ENCODE results near the gene TOM1L2. TPM values are rescaled to one million over a fixed set of nuclear protein-coding genes. Genes with fewer than 3 reads are reported as not detected.

TOM1L2 gene
- total RNA-seq, 1 experiment from 2014 or later = 24.1 TPM

GRCh38 chr17:17907469-17907868, 64.7 kb downstream of the TOM1L2 start:
- no peaks in the 10 kb centered on the region for H3K27me3 ChIP-seq (ENCODE audit: insufficient read depth, low read length)
- H3K4me3 ChIP-seq (replicated peaks in 1 of 2; ENCODE audit: low read depth in 1 of 2, low read length in 2 of 2) = no peak overlapping the region
- intact Hi-C loops (cut with micrococcal nuclease) = no loop called here
- H4K20me1 ChIP-seq (ENCODE audit: insufficient read depth) = no peaks in the 10 kb centered on the region
- no peaks in the 10 kb centered on the region for H3K79me2 ChIP-seq (ENCODE audit: insufficient read depth, low read length)
- no peak for DNase-seq (ENCODE audit: low read depth, low spot score)
- no peak overlapping the region for H3K27ac ChIP-seq (ENCODE audit: low read depth, low read length)
- no peak for ATAC-seq
- BruUV-seq (replicated peaks) = no TSS peak
- no peaks in the 10 kb centered on the region for H3K9me2 ChIP-seq (ENCODE audit: insufficient read depth)
- H3K4me1 ChIP-seq (ENCODE audit: control insufficient read depth in 1 of 2, insufficient read depth in 2 of 2, low read length in 2 of 2) = peaks cover 11 to 16% of the 10 kb centered on the region in 2 experiments; a peak in 3 of 4 replicates
- no peak overlapping the region for H3K4me2 ChIP-seq (ENCODE audit: low read length)
- H3K9me3 ChIP-seq (ENCODE audit: control insufficient read depth in 1 of 2, insufficient read depth in 1 of 2, low read depth in 1 of 2, low read length in 2 of 2) = no peaks in the 10 kb centered on the region
- ChIA-PET POLR2A (no interaction called here), RAD21 (ENCODE audit: low non-redundant PET in 1 of 2, low total read pairs in 2 of 2, uncharacterized antibody in 2 of 2, unreplicated experiment in 2 of 2) (no interaction called here), CTCF (interaction anchor here (1.4 kb wide), 1 partner anchor 12 kb away, joined by 3 read pairs; no protein-coding TSS in a partner anchor)
- TF ChIP-seq, protein P1, sequence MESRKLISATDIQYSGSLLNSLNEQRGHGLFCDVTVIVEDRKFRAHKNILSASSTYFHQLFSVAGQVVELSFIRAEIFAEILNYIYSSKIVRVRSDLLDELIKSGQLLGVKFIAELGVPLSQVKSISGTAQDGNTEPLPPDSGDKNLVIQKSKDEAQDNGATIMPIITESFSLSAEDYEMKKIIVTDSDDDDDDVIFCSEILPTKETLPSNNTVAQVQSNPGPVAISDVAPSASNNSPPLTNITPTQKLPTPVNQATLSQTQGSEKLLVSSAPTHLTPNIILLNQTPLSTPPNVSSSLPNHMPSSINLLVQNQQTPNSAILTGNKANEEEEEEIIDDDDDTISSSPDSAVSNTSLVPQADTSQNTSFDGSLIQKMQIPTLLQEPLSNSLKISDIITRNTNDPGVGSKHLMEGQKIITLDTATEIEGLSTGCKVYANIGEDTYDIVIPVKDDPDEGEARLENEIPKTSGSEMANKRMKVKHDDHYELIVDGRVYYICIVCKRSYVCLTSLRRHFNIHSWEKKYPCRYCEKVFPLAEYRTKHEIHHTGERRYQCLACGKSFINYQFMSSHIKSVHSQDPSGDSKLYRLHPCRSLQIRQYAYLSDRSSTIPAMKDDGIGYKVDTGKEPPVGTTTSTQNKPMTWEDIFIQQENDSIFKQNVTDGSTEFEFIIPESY (IDR thresholded peaks at IDR 0.05; ENCODE audit: extremely low read depth, insufficient replicate concordance, low read length) = no peak
- TF ChIP-seq, protein P2, sequence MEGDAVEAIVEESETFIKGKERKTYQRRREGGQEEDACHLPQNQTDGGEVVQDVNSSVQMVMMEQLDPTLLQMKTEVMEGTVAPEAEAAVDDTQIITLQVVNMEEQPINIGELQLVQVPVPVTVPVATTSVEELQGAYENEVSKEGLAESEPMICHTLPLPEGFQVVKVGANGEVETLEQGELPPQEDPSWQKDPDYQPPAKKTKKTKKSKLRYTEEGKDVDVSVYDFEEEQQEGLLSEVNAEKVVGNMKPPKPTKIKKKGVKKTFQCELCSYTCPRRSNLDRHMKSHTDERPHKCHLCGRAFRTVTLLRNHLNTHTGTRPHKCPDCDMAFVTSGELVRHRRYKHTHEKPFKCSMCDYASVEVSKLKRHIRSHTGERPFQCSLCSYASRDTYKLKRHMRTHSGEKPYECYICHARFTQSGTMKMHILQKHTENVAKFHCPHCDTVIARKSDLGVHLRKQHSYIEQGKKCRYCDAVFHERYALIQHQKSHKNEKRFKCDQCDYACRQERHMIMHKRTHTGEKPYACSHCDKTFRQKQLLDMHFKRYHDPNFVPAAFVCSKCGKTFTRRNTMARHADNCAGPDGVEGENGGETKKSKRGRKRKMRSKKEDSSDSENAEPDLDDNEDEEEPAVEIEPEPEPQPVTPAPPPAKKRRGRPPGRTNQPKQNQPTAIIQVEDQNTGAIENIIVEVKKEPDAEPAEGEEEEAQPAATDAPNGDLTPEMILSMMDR (IDR thresholded peaks at IDR 0.05 in 2 of 3, conservative IDR thresholded peaks at IDR 0.05 in 1 of 3; ENCODE audit: borderline replicate concordance in 1 of 3, insufficient read depth in 1 of 3, low read depth in 2 of 3, low read length in 2 of 3) = no peak
- TF ChIP-seq JUND (IDR thresholded peaks at IDR 0.05) (no peak), SRF (IDR thresholded peaks at IDR 0.05; ENCODE audit: low read depth) (no peak), ZNF274 (IDR thresholded peaks at IDR 0.05; ENCODE audit: low read depth, low read length) (no peak), CBX3 (IDR thresholded peaks at IDR 0.05; ENCODE audit: low read depth) (no peak), ELF1 (IDR thresholded peaks at IDR 0.05; ENCODE audit: borderline replicate concordance, low read depth) (no peak), EZH2 (IDR thresholded peaks at IDR 0.05) (no peak), CEBPB (IDR thresholded peaks at IDR 0.05; ENCODE audit: low read depth) (no peak)
- TF ChIP-seq, protein P3, sequence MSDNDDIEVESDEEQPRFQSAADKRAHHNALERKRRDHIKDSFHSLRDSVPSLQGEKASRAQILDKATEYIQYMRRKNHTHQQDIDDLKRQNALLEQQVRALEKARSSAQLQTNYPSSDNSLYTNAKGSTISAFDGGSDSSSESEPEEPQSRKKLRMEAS (IDR thresholded peaks at IDR 0.05) = no peak
- H3K36me3 ChIP-seq (ENCODE audit: control insufficient read depth in 1 of 2, insufficient read depth in 2 of 2, low read length in 2 of 2) = no peaks in the 10 kb centered on the region
- H2AFZ ChIP-seq (ENCODE audit: low read depth, low read length, poor library complexity, severe bottlenecking) = no peak overlapping the region
- no peak overlapping the region for H3K9ac ChIP-seq (ENCODE audit: low read length)
